GM21367 (cell line): ENCODE data around the gene ACSF3.

ENCODE experiments used
- ATAC-seq: cut with Tn5 transposase; IDR thresholded peaks from one replicate; pipeline ENCODE4 v1.9.1; 2021; ENCODE audit not compliant: unreplicated experiment

The ACSF3 gene

DNA sequence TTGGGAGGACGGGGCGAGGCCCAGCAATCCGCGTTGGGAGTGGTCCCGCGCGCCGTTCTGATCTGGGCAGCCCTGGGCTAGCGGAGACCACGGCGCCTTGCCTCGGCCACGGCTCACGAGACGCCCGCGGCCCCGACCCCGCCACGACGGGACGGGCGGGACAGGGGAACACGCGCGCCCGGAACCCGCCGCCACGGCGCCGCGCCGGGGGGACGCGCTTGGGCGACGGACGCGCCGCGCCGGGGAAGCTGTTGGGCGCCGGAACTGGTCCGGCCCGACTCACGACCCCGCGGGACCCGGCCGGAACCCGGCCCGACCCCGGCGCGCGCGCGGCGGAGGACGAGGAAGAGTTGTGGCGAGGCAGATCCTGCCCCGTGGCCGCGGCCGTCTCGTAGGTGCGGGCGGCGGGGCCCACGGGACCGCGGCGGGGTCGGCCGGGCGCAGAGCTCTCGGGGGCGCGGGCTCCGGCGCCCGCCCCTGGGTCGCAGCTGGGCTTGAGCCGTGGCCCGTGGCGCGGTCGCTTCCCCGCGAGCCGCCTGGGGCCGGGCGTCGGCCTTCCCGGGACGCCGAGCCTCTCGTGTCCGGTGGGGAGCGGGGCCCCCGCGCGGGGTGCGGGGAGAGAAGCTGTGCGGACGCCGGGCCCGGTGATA, at the start of gene ACSF3:
ACSF3 (plus strand) TSS at position 251 of the 650 bp plus-strand sequence. CDS start 6,830 bp downstream, outside the sequence.
- ATAC-seq, result no peak

GRCh38 chr16:89044418-89045180, 49.1 kb upstream of the ACSF3 start:
- ATAC-seq, result no peak

- no peak for ATAC-seq
These were observed 48.4 kb upstream of the ACSF3 start for GRCh38 chr16:89045181-89045815.

DNA sequence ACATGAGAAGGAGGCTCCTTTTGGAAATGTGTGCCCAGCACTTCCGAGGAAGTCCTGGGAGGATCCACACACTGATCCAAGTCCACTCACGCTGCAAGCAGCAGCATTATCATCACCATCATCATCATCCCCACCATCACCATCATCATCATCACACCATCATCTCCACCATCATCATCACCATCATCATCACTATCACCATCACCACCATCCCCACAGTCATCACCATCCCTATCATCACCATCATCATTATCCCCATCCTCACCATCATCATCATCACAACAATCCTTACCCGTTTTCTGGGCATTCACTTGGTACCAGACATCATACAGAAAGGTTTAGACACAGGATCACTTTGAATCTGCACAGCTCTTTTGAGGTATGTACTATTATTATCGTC, 47.8 kb upstream of the ACSF3 start:
- no peak for ATAC-seq

- no peak for ATAC-seq
These were observed 47.2 kb upstream of the ACSF3 start for GRCh38 chr16:89046491-89046890.

DNA sequence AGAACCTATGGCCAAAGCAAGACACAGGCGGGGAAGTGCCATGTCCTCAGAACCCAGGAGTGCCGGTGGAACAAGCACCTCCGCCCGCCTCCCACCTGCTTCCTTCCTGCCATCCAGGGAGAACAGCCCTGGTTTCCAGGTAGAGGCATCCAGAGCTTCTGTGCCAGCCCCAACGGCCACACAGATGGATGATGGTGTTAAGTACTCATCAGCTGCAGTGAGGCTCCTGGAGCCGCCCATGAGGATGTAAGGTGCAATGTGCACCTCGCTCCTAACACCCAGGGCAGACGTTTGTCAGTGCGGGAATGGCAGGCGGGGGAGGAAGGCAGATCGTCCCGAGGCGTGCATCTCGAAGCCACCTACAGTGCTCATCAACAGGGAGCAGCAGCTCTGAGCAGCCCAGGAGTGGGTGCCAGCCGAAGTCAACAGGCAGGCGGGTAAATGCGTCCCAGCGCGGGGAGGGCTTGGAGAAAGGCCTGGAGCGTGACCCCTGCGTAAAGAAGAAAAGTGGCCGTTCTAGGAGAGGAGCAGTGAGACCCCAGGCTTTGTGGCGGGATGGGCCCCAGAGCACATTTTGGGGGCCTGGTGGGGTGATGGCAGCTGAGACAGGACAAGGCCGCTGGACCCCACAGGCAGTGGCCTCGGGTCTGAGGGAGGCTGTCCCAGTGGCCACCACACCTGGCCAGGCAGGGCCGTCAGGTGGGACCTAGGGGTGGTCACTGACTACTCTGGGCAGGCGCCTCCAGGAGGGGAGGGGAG, 46.1 kb upstream of the ACSF3 start:
- ATAC-seq, result no peak

- no peak for ATAC-seq
These were observed 45.4 kb upstream of the ACSF3 start for GRCh38 chr16:89048090-89048725.

DNA sequence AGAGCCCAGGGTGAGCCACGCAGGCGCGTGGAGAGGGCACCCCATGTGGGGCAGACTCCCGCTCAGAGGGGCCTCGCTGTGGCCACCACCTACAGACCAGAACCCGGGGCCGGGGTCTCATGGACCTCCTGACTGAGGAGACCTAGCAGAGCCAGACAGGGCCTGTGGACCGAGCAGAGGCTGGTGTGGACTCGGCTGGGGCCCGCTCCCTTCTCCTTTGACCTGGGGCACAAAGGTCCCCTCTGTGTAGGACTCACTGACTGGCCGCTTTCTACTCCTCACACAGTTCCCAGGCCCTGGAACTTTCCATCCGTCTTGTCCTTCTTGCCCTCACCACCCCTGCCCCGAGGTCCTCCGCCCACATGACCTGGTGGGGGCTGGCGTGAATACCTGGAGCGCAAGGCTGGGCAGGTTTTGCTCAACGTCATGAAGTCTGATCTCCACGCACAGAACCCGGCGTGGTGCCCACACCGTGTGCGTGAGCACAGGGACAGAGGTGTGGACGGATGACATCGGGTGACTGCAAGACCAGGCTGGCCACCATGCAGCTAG, 44.7 kb upstream of the ACSF3 start:
- no peak for ATAC-seq

DNA sequence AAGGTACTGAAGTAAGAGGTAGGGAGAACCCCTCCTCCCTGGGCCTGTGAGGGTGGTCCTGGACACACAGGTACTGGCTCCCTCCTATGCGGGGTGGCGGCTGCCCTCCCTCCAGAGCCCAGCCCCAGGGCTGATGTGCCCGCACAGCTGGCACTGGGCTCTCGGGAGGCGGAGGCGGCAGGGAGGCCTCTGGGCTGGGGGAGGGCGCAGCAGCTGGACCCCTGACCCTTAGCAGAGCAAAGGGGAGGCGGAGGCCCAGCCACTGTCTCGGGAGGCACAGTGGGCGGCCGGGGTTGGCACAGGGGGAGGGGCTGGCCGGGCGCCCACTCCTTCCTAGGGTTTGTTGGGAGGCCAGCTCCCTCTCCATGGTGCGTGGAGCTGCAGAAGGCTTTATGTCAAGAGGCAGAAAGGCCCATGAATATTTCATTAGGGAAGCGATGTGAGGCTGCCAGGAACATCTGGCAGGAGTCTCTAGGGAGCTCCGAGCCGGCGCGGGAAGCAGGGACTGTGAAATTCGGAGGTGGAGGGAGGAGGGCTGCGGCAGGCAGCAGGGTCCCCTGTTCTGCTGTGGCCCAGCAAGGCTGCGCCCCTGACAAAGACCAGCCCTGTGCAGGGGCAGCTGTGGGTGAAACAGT, 44.1 kb upstream of the ACSF3 start:
- ATAC-seq, result no peak

DNA sequence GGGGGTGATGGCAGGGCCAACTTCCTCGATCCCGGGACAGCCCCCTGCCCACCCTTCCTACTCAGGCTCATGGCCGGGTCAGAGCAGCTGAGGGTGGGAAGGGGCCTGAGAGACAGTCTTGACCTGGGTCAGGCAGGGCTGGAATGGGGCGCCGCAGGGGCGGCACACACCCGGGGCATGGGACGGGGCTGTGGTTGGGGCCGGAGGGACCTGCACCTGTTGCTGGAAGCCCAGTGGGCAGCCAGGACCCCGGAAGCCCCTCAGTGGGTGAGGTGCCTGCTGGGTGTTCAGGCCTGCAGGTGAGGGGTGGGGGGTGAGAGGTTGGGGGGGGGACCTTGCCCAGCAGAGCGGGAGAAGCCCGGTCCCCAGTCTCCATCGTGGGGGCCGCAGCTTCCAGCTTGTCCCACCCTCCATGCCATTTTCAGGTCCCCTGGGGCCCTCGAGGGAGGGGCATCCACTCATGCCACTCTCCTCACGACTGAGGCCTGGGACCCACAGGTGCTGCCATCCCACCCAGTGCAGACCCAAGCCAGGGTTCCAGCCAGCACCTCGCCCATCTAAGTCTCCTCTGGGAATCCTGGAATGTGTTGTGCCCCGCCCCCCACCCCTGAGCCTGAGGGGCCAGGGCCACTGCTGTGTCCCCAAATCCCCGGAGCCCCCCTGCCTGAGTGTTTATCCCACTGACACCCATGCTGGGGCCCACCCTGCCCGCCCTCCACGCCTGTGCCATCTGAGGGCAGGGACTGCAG, 43.4 kb upstream of the ACSF3 start:
- no peak for ATAC-seq

- ATAC-seq, result no peak
These were observed 42.8 kb upstream of the ACSF3 start for GRCh38 chr16:89050868-89051311.

DNA sequence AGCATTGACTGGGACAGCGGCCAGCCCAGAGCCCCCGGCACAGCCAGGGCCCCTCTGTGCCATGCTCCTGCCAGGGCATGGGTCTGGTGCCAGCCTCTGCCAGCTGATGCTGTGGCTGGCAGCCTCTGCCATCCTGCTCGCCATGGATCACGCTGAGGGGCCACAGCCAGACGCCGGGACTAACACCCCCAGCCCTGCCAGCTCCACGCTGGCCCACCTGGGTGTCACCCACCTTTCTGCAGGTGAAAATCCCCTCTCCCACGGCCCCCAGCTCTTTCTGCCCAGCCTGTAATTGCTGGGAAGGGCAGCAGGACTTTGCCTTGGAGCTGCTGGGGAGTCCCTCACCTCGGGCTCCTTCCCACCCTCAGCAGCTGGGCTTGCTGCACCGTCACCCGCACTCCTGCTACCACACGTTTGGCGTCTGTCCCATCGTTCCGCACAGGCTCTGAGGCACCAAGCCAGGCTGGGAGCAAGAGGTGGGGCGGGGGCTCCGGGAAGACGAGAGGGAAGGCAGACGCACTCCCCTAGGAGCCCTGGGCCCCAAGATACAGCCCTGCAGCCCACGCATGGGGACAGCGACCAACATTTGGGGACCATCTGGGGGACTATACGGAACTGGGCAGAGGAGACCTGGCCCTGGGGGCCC, 42.0 kb upstream of the ACSF3 start:
- no peak for ATAC-seq

DNA sequence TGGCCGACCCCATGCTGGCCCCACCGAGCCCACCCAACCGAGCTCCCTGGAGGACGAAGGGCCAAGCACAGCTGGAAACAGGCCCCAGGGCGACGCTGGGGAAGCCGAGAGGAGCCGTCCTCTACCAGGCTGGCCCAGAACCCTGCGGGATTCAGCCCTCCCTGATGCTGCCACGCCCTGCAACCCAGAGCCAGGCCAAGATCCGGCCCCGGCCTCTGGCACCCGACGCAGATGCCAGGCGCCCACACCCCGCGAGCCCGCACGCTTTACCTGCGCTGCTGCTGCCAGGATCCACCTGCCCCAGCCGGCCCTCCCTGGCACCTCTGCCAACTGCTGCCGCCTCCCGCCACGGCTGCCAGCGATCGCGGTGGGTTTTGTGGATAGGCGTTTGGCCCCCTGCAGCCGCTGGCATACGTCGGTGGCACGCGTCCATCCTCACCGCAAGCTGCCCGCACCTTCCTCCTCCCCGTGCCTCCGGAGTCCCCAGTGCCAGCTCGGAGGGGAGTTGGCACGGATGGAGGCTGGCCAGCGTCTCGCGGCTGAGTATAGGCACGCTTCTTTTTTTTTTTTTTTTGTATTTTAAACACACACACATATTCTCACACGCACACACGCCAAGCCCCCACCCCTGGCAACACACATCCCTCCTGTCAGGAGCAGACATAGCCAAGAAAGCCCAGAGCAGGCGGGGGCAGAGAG, 41.3 kb upstream of the ACSF3 start:
- no peak for ATAC-seq

DNA sequence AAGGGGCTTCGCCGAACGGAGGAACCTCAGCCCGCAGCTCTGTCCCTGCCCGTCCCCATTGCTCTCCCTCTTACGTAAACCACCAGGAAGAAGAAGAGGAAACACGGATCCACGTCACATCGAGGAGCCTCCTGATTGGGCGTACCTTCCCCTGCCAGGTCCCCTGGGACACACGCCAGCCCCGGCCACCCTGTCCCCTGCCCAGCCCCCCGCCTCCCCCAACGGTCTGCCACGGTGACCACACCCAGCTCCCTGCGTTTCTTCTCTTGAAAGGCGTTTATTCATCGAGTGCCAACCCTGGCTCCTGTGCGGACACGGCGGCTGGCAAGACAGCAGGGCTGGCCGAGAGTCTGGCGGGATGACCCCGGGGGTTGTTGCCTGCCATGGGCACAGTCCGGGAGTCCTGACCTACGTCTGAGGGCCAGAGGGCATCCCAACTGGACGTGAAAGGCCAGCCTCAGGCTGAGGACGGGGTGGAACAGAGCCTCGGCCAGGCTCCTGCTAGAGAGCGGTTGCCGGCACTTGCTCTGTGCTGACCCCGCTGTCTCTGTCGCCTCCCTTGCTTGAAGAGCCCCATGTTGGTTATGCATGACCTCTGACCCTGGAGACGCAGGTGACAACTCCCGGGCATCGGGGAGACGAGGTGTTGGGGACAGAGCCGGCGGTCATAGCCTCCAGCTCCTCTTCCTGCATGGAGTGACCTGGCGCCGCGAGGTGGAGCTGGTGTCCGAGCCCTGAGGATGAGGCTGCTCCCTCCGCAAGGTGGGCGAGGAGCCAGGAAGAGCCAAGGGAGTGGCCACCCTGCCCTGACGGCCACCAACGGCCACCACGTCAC, 40.5 kb upstream of the ACSF3 start:
- ATAC-seq, result no peak

DNA sequence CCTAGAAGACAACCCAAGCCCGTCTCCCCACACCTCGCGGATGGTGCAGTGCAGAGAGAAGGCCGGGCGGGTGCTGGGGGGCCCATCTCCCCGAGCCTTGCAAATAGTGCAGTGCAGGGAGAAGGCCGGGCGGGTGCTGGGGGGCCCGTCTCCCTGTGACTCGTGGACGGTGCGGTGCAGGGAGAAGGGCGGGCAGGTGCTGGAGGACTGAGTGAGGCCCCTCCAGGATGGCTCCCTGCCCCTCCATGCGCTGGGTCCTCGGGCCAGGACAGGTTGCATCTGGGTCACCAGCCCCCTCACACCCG, 40.0 kb upstream of the ACSF3 start:
- no peak for ATAC-seq

DNA sequence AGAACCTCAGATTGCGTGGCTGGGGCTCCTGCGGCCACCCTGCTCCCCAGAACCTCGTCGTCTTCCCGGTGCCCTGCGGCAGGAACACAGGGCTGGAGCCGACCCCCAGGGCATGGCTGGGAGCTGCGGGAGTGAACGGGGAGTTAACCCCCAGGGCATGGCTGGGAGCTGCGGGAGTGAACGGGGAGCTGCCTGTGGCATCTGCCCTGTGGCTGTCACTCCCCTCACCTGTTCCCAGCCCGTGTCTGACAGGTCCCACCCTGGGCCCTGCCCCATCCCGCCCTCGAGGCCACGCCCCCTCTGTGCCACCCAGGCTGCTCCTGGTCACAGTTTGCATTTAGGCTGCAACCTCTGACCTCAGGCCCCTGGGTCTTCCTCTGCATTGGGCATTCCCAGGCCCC, 39.4 kb upstream of the ACSF3 start:
- no peak for ATAC-seq

- ATAC-seq, result no peak
These were observed 38.9 kb upstream of the ACSF3 start for GRCh38 chr16:89054714-89055113.

- ATAC-seq, result no peak
These were observed 38.3 kb upstream of the ACSF3 start for GRCh38 chr16:89055313-89055712.
